Measurements from ENCODE around the gene ZYG11A. TPM values are rescaled to one million over a fixed set of nuclear protein-coding genes. Genes with fewer than 3 reads are reported as not detected.

ZYG11A gene
- total RNA-seq, 1 experiment from 2014 or later, result 7.3 TPM

- no peaks in the 10 kb centered on the region for H3K27me3 Mint-ChIP-seq (ENCODE audit: low read depth)
- ATAC-seq (no peak), DNase-seq (ENCODE audit: low spot score) (no peak)
- no peak overlapping the region for H3K27ac Mint-ChIP-seq
- ChIA-PET CTCF (interaction anchor here (1.2 kb wide), 1 partner anchor 279 kb away, joined by 5 read pairs; no protein-coding TSS in a partner anchor), POLR2A (no interaction called here)
- H3K4me3 Mint-ChIP-seq, result no peak overlapping the region
- H3K4me1 Mint-ChIP-seq, result peaks cover 26% of the 10 kb centered on the region
- no peaks in the 10 kb centered on the region for H3K36me3 Mint-ChIP-seq
- H3K9me3 Mint-ChIP-seq, result no peaks in the 10 kb centered on the region
- TF ChIP-seq ZSCAN18 (CRISPR knock-in tag; IDR thresholded peaks at IDR 0.05) (no peak), CREM (CRISPR knock-in tag; IDR thresholded peaks at IDR 0.05) (no peak), IRF2 (CRISPR knock-in tag; IDR thresholded peaks at IDR 0.05; ENCODE audit: borderline replicate concordance, low read depth) (no peak), AFF4 (CRISPR knock-in tag; IDR thresholded peaks at IDR 0.05; ENCODE audit: borderline replicate concordance) (no peak), RORB (CRISPR knock-in tag; IDR thresholded peaks at IDR 0.05) (no peak), ZNF425 (CRISPR knock-in tag; conservative IDR thresholded peaks at IDR 0.05) (no peak), SOX15 (CRISPR knock-in tag; IDR thresholded peaks at IDR 0.05) (no peak), CTCF (IDR thresholded peaks at IDR 0.05) (no peak), USF1 (CRISPR knock-in tag; IDR thresholded peaks at IDR 0.05) (no peak), ZBTB21 (CRISPR knock-in tag; IDR thresholded peaks at IDR 0.05; ENCODE audit: borderline replicate concordance) (no peak), PREB (CRISPR knock-in tag; IDR thresholded peaks at IDR 0.05; ENCODE audit: borderline replicate concordance) (no peak), SP1 (CRISPR knock-in tag; conservative IDR thresholded peaks at IDR 0.05) (no peak), HMGA2 (CRISPR knock-in tag; IDR thresholded peaks at IDR 0.05) (no peak), USF2 (CRISPR knock-in tag; IDR thresholded peaks at IDR 0.05) (no peak), ATF3 (CRISPR knock-in tag; conservative IDR thresholded peaks at IDR 0.05) (no peak), SMAD3 (CRISPR knock-in tag; IDR thresholded peaks at IDR 0.05; ENCODE audit: borderline replicate concordance) (no peak), ATF6 (CRISPR knock-in tag; IDR thresholded peaks at IDR 0.05) (no peak), ZNF396 (CRISPR knock-in tag; IDR thresholded peaks at IDR 0.05; ENCODE audit: borderline replicate concordance) (no peak), E2F1 (CRISPR knock-in tag; IDR thresholded peaks at IDR 0.05) (no peak)
Measured at GRCh38 chr1:52907812-52908153, 65.2 kb downstream of the ZYG11A start.

All from WTC11 (cell line).